H1 (cell line): ENCODE data around the gene CHRD. TPM values are rescaled to one million over a fixed set of nuclear protein-coding genes. Genes with fewer than 3 reads are reported as not detected.

Experiments used
- BCL11A ChIP-seq, 2 experiments: IDR thresholded peaks; one replicate each; pipeline ENCODE4 v1.6.1; 2011; ENCODE audit warnings: low read depth in 2 of 2, low read length in 2 of 2, mild to moderate bottlenecking in 2 of 2
- CBX5 ChIP-seq: fragments of 300-800, 300-1000 bp; sonication (generic); IDR thresholded peaks from 2 replicates; pipeline ENCODE4 v1.7.1; 2016; ENCODE audit warnings: antibody characterized with exemption, low read length, low read depth
- CEBPB ChIP-seq: IDR thresholded peaks from 2 replicates; pipeline ENCODE4 v1.6.1; 2012; ENCODE audit warnings: low read depth, low read length
- CREB1 ChIP-seq: IDR thresholded peaks from 2 replicates; pipeline ENCODE4 v1.6.1; 2012; ENCODE audit warnings: inconsistent platforms
- CTCF ChIP-seq, 3 experiments: IDR thresholded peaks; 1 replicate in 2 of 3; 2 replicates in 1 of 3; pipeline versions ENCODE4 v1.5.1 to v1.6.1; 2011; ENCODE audit warnings: low read length in 3 of 3, mild to moderate bottlenecking in 3 of 3, inconsistent platforms in 2 of 3, low read depth in 1 of 3, moderate library complexity in 1 of 3; ENCODE audit not compliant: insufficient read depth in 1 of 3; ENCODE audit errors: control extremely low read depth in 1 of 3
- EZH2 ChIP-seq: fragments of 200-600 bp; sonication (generic); IDR thresholded peaks from 2 replicates; pipeline ENCODE4 v1.7.1; 2012; ENCODE audit warnings: low read depth, mild to moderate bottlenecking, moderate library complexity, low read length, inconsistent platforms; ENCODE audit not compliant: severe bottlenecking
- HDAC6 ChIP-seq: IDR thresholded peaks from one replicate; pipeline ENCODE4 v1.7.1; 2012; ENCODE audit warnings: low read depth, mild to moderate bottlenecking, inconsistent platforms, low read length, moderate library complexity
- JUN ChIP-seq: IDR thresholded peaks from 2 replicates; pipeline ENCODE4 v1.6.1; 2011; ENCODE audit warnings: low read depth, mild to moderate bottlenecking, improper control_type of control experiment, low read length
- JUND ChIP-seq: IDR thresholded peaks from 2 replicates; pipeline ENCODE4 v1.6.1; 2011; ENCODE audit warnings: mild to moderate bottlenecking, improper control_type of control experiment, low read length
- NANOG ChIP-seq: IDR thresholded peaks from 2 replicates; pipeline ENCODE4 v1.6.1; 2011; ENCODE audit warnings: low read length, low read depth, mild to moderate bottlenecking, inconsistent platforms; ENCODE audit not compliant: insufficient read depth, poor library complexity, severe bottlenecking
- POLR2A ChIP-seq, 2 experiments: IDR thresholded peaks; 1 replicate in 1 of 2; 2 replicates in 1 of 2; pipeline ENCODE4 v1.6.1; 2011; ENCODE audit warnings: low read depth in 2 of 2, low read length in 2 of 2, mild to moderate bottlenecking in 2 of 2; ENCODE audit errors: control extremely low read depth in 1 of 2
- RAD21 ChIP-seq, 2 experiments: IDR thresholded peaks in 1 of 2; conservative IDR thresholded peaks in 1 of 2; 2 replicates each; pipeline ENCODE4 v1.6.1; 2011; ENCODE audit warnings: low read depth in 2 of 2, low read length in 2 of 2, improper control_type of control experiment in 1 of 2, inconsistent platforms in 1 of 2, mild to moderate bottlenecking in 1 of 2, moderate library complexity in 1 of 2
- SIRT6 ChIP-seq: IDR thresholded peaks from one replicate; pipeline ENCODE4 v1.7.1; 2012; ENCODE audit warnings: low read length, inconsistent platforms
- SRF ChIP-seq: IDR thresholded peaks from 2 replicates; pipeline ENCODE4 v1.6.1; 2011; ENCODE audit warnings: mild to moderate bottlenecking, low read depth, low read length, moderate library complexity
- TAF1 ChIP-seq: IDR thresholded peaks from 2 replicates; pipeline ENCODE4 v1.6.1; 2011; ENCODE audit warnings: mild to moderate bottlenecking, low read depth, low read length
- TCF12 ChIP-seq: IDR thresholded peaks from 2 replicates; pipeline ENCODE4 v1.6.1; 2011; ENCODE audit warnings: low read depth, mild to moderate bottlenecking, low read length
- YY1 ChIP-seq: IDR thresholded peaks from 2 replicates; pipeline ENCODE4 v1.6.1; 2011; ENCODE audit warnings: low read depth, mild to moderate bottlenecking, low read length
- ZNF274 ChIP-seq: IDR thresholded peaks from 2 replicates; pipeline ENCODE4 v1.7.0; 2012; ENCODE audit warnings: low read length, borderline replicate concordance; ENCODE audit errors: extremely low read depth
- polyA plus RNA-seq, 7 experiments: library from polyadenylated mRNA; depleted of rRNA in 3 of 7; stranded (reverse) in 5 of 7; unstranded in 2 of 7; fragments of >200 nt in 5 of 7; fragments of 200-250 nt in 2 of 7; gene quantifications; 1 replicate in 5 of 7; 2 replicates in 1 of 7; 4 replicates in 1 of 7; pipeline versions ENCODE4 v1.2.1 to v1.2.3, GENCODE V29; 2011 to 2013; ENCODE audit warnings: missing spikeins in 2 of 7, mixed read lengths in 2 of 7
- total RNA-seq: library from RNA; stranded (reverse); fragmentation: NEBNext Ultra II Directional; extraction: Animal tissue kit (Norgen Biotek cat#: 25700); gene quantifications from 2 replicates; pipeline ENCODE4 v1.2.1, GENCODE V29; 2021
- TF ChIP-seq, protein P1 (sequence below): IDR thresholded peaks from 2 replicates; pipeline ENCODE4 v1.6.1; 2012; ENCODE audit warnings: inconsistent platforms
- TF ChIP-seq, protein P2 (sequence below): IDR thresholded peaks from 2 replicates; pipeline ENCODE4 v1.6.1; 2011; ENCODE audit warnings: low read length, improper control_type of control experiment

The CHRD gene
- total and polyA plus RNA-seq, 2 of the 8 experiments (the other 6 are each of a cell fraction or from before 2014, with no cell fraction given): 0.62 to 0.86 TPM

GRCh38 chr3:184335661-184336546 is 44.0 kb upstream of the CHRD start (continued):
- TF ChIP-seq CTCF (IDR thresholded peaks at IDR 0.05; ENCODE audit: control extremely low read depth in 1 of 3, insufficient read depth in 1 of 3, low read depth in 1 of 3, low read length in 3 of 3) (peak in 1 of 3 experiments; percentile 28; a peak in 1 of 4 replicates), JUN (peak; percentile 46; the same call in 1 of the 2 replicates), SIRT6 (no peak), CBX5 (no peak), TAF1 (peak; percentile 60), BCL11A (IDR thresholded peaks at IDR 0.05; ENCODE audit: low read depth in 2 of 2, low read length in 2 of 2) (no peak), ZNF274 (no peak), POLR2A (IDR thresholded peaks at IDR 0.05; ENCODE audit: control extremely low read depth in 1 of 2, low read depth in 2 of 2, low read length in 2 of 2) (peak in 1 of 2 experiments; percentile 84; a peak in 2 of 3 replicates), CREB1 (peak; percentile 98), JUND (peak; percentile 68), TCF12 (no peak), NANOG (peak; percentile 3), HDAC6 (no peak), EZH2 (no peak), CEBPB (peak; percentile 44; the same call in 1 of the 2 replicates), RAD21 (IDR thresholded peaks at IDR 0.05 in 1 of 2, conservative IDR thresholded peaks at IDR 0.05 in 1 of 2; ENCODE audit: low read depth in 2 of 2, low read length in 2 of 2) (peak; percentile 9 to 23; a peak in 2 of 4 replicates), SRF (no peak), YY1 (0 out of 2 replicates have a peak, but pooled peaks have one; percentile 50)
- TF ChIP-seq, protein P1, sequence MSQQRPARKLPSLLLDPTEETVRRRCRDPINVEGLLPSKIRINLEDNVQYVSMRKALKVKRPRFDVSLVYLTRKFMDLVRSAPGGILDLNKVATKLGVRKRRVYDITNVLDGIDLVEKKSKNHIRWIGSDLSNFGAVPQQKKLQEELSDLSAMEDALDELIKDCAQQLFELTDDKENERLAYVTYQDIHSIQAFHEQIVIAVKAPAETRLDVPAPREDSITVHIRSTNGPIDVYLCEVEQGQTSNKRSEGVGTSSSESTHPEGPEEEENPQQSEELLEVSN: no peak; the same call in 1 of the 2 replicates
- TF ChIP-seq, protein P2, sequence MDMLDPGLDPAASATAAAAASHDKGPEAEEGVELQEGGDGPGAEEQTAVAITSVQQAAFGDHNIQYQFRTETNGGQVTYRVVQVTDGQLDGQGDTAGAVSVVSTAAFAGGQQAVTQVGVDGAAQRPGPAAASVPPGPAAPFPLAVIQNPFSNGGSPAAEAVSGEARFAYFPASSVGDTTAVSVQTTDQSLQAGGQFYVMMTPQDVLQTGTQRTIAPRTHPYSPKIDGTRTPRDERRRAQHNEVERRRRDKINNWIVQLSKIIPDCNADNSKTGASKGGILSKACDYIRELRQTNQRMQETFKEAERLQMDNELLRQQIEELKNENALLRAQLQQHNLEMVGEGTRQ: peak; percentile 60
